ENCODE measurements around the gene NFIX.

DNA sequence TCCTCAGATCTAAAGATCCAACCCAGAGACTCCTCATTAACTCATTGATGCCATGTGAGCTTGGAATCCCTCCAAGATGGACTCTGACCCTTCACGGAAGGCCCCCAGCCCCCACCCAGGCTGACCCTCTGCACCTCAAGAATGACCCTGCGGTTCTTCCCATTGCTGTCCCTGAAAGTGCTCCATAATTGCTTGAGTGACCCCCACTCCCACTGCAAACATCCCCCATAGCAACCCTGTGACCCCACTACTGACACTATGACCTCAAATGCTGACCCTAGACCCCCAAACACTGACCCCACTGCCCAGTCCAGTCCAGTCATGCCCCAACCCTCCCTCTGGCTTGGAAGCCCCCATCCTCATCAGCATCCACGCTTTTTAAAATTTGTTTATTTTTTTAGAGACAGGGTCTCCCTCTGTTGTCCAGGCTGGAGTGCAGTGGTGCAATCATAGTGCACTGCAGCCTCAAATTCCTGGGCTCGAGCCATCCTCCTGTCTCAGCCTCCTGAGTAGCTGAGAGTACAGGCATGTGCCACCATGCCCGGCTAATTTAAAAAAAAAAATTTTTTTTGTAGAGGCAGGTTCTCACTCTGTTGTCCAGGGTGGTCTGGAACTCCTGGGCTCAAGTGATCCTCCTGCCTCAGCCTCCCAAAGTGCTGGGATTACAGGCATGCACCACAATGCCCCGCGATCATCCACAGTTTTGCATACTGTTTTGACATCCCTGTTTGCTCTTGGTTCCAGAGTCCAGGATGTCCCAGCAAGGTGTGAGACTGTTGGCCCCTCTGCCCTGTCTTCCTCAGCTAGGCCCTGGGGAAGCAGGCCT is 106.5 kb downstream of the NFIX start:
- TF ChIP-seq, protein P1, sequence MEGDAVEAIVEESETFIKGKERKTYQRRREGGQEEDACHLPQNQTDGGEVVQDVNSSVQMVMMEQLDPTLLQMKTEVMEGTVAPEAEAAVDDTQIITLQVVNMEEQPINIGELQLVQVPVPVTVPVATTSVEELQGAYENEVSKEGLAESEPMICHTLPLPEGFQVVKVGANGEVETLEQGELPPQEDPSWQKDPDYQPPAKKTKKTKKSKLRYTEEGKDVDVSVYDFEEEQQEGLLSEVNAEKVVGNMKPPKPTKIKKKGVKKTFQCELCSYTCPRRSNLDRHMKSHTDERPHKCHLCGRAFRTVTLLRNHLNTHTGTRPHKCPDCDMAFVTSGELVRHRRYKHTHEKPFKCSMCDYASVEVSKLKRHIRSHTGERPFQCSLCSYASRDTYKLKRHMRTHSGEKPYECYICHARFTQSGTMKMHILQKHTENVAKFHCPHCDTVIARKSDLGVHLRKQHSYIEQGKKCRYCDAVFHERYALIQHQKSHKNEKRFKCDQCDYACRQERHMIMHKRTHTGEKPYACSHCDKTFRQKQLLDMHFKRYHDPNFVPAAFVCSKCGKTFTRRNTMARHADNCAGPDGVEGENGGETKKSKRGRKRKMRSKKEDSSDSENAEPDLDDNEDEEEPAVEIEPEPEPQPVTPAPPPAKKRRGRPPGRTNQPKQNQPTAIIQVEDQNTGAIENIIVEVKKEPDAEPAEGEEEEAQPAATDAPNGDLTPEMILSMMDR (conservative IDR thresholded peaks at IDR 0.05; ENCODE audit: low read depth, low read length): no peak
- TF ChIP-seq EZH2 (IDR thresholded peaks at IDR 0.05; ENCODE audit: borderline replicate concordance, low read depth, low read length, poor library complexity, severe bottlenecking): no peak

All from A673 (cell line).